GM19438 (cell line): ENCODE data around the gene CPLANE1.
A peak's percentile ranks its signal among the peaks of the same experiment; 100 is the strongest.
"Not testable (repeated sequence)": the region's sequence is repeated elsewhere in the genome, so short reads cannot be mapped to it uniquely, and the experiment has no call there.

Experiments used
- ATAC-seq: cut with Tn5 transposase; IDR thresholded peaks from one replicate; pipeline ENCODE4 v1.9.1; 2021; ENCODE audit warnings: low read depth; ENCODE audit not compliant: unreplicated experiment

CPLANE1 gene

GRCh38 chr5:37211661-37212060, 37.5 kb downstream of the CPLANE1 start:
- ATAC-seq: no peak

- no peak for ATAC-seq
These were observed 40.0 kb downstream of the CPLANE1 start for GRCh38 chr5:37208883-37209797.

- no peak for ATAC-seq
These were observed 41.4 kb downstream of the CPLANE1 start for GRCh38 chr5:37207802-37208201.

GRCh38 chr5:37206736-37207135, 42.4 kb downstream of the CPLANE1 start:
- no peak for ATAC-seq

- ATAC-seq: no peak
These were observed 50.3 kb downstream of the CPLANE1 start for GRCh38 chr5:37198842-37199241.

- no peak for ATAC-seq
These were observed 51.1 kb downstream of the CPLANE1 start for GRCh38 chr5:37198061-37198460.

GRCh38 chr5:37197340-37198050, 51.7 kb downstream of the CPLANE1 start:
- ATAC-seq: peak; percentile 81

- ATAC-seq: no peak
These were observed 58.6 kb downstream of the CPLANE1 start for GRCh38 chr5:37190592-37190991.

GRCh38 chr5:37189355-37189754, 59.8 kb downstream of the CPLANE1 start:
- no peak for ATAC-seq

GRCh38 chr5:37187465-37187977, 61.7 kb downstream of the CPLANE1 start:
- no peak for ATAC-seq

- peak; percentile 90 for ATAC-seq
These were observed 64.3 kb downstream of the CPLANE1 start for GRCh38 chr5:37184748-37185364.

GRCh38 chr5:37182667-37183066, 66.5 kb downstream of the CPLANE1 start:
- no peak for ATAC-seq

GRCh38 chr5:37174928-37175327, 74.2 kb downstream of the CPLANE1 start:
- ATAC-seq: no peak

- no peak for ATAC-seq
These were observed 76.2 kb downstream of the CPLANE1 start for GRCh38 chr5:37172957-37173356.

GRCh38 chr5:37170856-37171255, 78.3 kb downstream of the CPLANE1 start:
- no peak for ATAC-seq

- ATAC-seq: no peak
These were observed 83.0 kb downstream of the CPLANE1 start for GRCh38 chr5:37166197-37166596.

- no peak for ATAC-seq
These were observed 83.4 kb downstream of the CPLANE1 start for GRCh38 chr5:37165761-37166160.

GRCh38 chr5:37153661-37154060, 95.5 kb downstream of the CPLANE1 start:
- no peak for ATAC-seq

GRCh38 chr5:37146896-37147295, 102.3 kb downstream of the CPLANE1 start:
- no peak for ATAC-seq

- ATAC-seq: no peak
These were observed 112.5 kb downstream of the CPLANE1 start for GRCh38 chr5:37136694-37137093.

- not testable (repeated sequence) for ATAC-seq
These were observed 113.9 kb downstream of the CPLANE1 start for GRCh38 chr5:37135312-37135711.
